ENCODE measurements around the gene SIRPA. TPM values are rescaled to one million over a fixed set of nuclear protein-coding genes. Genes with fewer than 3 reads are reported as not detected.
"Not testable (repeated sequence)": the region's sequence is repeated elsewhere in the genome, so short reads cannot be mapped to it uniquely, and the experiment has no call there.

Gene SIRPA
- polyA plus RNA-seq, 1 experiment, result 21.2 TPM

DNA sequence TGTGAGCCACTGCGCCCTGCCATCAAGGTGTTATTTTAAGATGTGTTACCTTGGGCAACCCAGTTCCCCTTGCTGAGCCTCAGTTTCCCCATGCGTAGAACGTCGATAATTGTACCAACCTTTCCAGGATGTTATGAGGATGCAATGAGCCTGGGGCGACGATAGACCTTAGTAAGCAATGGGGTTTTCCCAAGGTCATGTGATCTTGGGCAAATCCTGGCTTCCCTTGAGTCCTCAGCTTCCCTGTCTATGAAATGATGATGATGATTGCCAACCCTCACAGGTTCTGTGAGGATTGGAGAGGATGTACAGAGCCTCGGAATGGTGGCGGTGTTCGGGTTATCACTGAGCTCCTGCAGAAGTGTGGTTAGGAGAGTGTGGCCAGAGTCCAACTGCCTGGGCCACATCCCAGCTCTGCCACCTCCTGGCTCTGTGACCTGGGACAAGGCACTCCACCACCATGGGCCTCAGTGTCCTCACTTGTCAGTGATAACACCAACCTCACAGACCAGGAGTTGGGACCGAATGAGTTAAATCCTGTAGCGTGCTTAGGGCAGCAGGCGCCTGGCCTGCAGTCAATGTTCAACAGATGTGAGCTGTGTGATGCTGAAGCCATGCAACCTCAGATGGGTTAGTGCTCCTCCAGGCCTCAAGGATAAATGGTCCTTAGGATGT, 23.4 kb downstream of the SIRPA start:
- Histone ChIP-seq H3K4me3 (ENCODE audit: low read depth, low read length) (no peak overlapping the region), H3K27me3 (ENCODE audit: control insufficient read depth, insufficient read depth, low read length) (no peaks in the 10 kb centered on the region), H3K27ac (ENCODE audit: low read depth, low read length) (no peak overlapping the region), H3K9me3 (ENCODE audit: control insufficient read depth, insufficient read depth, low read length) (no peaks in the 10 kb centered on the region)
- ChIA-PET POLR2A (no interaction called here), CTCF (interaction anchor here (0.8 to 1.1 kb wide), 2 partner anchors 16 to 142 kb away, joined by 3 read pairs; no protein-coding TSS in a partner anchor)
- DNase-seq (ENCODE audit: low read depth, low spot score), result no peak
- TF ChIP-seq, protein P1, sequence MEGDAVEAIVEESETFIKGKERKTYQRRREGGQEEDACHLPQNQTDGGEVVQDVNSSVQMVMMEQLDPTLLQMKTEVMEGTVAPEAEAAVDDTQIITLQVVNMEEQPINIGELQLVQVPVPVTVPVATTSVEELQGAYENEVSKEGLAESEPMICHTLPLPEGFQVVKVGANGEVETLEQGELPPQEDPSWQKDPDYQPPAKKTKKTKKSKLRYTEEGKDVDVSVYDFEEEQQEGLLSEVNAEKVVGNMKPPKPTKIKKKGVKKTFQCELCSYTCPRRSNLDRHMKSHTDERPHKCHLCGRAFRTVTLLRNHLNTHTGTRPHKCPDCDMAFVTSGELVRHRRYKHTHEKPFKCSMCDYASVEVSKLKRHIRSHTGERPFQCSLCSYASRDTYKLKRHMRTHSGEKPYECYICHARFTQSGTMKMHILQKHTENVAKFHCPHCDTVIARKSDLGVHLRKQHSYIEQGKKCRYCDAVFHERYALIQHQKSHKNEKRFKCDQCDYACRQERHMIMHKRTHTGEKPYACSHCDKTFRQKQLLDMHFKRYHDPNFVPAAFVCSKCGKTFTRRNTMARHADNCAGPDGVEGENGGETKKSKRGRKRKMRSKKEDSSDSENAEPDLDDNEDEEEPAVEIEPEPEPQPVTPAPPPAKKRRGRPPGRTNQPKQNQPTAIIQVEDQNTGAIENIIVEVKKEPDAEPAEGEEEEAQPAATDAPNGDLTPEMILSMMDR (IDR thresholded peaks at IDR 0.05; ENCODE audit: low read depth, low read length), result no peak

DNA sequence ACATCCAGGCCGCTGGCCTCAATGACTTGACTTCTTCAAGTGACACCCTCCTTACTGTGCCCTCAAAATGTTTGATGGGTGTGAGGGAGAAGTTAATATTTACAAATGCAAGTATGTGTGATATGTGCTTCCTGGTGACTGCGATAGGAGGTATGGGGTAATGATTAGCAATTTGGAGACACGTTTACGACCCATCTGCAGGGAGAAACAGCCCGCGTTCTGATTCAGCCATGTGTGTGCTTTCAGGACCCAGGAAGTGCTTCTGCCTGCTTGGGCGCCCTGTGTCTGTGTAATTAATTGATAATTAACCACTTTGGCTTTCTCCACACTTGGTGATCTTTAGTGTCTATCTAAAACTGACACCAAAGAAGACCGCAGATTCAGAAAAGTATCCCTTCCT, 25.0 kb downstream of the SIRPA start:
- H3K4me3 ChIP-seq (ENCODE audit: low read depth, low read length), result no peak overlapping the region
- ChIA-PET CTCF (interaction anchor here (0.7 to 1.3 kb wide), 2 partner anchors 39 to 157 kb away, joined by 3 read pairs; no protein-coding TSS in a partner anchor), POLR2A (interaction anchor here (0.5 kb wide), 1 partner anchor 588 kb away, joined by 3 read pairs; no protein-coding TSS in a partner anchor)
- DNase-seq (ENCODE audit: low read depth, low spot score), result no peak
- no peak overlapping the region for H3K27ac ChIP-seq (ENCODE audit: low read depth, low read length)
- TF ChIP-seq, protein P1 (IDR thresholded peaks at IDR 0.05; ENCODE audit: low read depth, low read length), result no peak
- H3K9me3 ChIP-seq (ENCODE audit: control insufficient read depth, insufficient read depth, low read length), result no peaks in the 10 kb centered on the region
- H3K27me3 ChIP-seq (ENCODE audit: control insufficient read depth, insufficient read depth, low read length), result no peaks in the 10 kb centered on the region

DNA sequence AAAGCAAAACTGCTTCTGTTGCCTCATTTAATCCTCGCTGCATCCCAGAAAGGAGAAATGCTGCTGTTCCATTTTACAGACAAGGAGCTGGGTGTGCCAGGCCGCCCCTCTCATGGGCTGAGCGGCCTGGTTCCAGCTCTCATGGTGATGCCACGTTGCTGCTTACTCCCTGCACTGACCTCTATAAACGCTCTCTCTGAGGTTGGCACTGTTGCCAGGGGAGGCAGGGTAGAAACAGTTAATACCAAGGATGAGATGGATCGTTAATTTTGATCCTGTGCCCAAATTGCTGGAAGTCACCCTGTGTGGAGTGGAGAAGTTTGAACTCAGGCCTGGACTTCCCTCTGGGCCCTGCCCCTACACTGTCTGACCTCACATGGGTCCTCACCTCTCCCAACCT, 25.6 kb downstream of the SIRPA start:
- ChIA-PET POLR2A (no interaction called here), CTCF (interaction anchor here (1.3 kb wide), 1 partner anchor 157 kb away, joined by 3 read pairs; no protein-coding TSS in a partner anchor)
- Histone ChIP-seq H3K27me3 (ENCODE audit: control insufficient read depth, insufficient read depth, low read length) (no peaks in the 10 kb centered on the region), H3K27ac (ENCODE audit: low read depth, low read length) (no peak overlapping the region), H3K4me3 (ENCODE audit: low read depth, low read length) (no peak overlapping the region), H3K9me3 (ENCODE audit: control insufficient read depth, insufficient read depth, low read length) (no peaks in the 10 kb centered on the region)
- DNase-seq (ENCODE audit: low read depth, low spot score), result no peak
- TF ChIP-seq, protein P1 (IDR thresholded peaks at IDR 0.05; ENCODE audit: low read depth, low read length), result no peak

DNA sequence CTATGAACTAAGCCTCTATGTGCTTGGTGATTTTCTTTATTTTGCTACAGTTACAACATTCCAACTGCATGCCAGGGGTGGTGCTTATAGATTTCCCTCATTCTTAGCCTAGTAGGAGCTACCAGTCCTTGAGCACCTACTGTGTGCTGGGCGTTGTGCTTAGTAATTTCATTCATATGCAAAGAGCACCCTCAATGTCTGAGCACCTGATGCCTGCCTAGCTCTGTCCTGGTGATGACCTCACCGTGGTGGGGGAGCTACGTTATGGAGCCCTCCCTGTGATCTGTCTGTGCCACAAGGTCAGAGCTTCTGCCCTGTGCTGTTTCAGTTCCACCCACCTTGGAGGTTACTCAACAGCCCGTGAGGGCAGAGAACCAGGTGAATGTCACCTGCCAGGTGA, 26.8 kb downstream of the SIRPA start:
- H3K27me3 ChIP-seq (ENCODE audit: control insufficient read depth, insufficient read depth, low read length); DNase-seq (ENCODE audit: low read depth, low spot score); POLR2A ChIA-PET; CTCF ChIA-PET; H3K4me3 ChIP-seq (ENCODE audit: low read depth, low read length); H3K9me3 ChIP-seq (ENCODE audit: control insufficient read depth, insufficient read depth, low read length); H3K27ac ChIP-seq (ENCODE audit: low read depth, low read length): not testable (repeated sequence)

DNA sequence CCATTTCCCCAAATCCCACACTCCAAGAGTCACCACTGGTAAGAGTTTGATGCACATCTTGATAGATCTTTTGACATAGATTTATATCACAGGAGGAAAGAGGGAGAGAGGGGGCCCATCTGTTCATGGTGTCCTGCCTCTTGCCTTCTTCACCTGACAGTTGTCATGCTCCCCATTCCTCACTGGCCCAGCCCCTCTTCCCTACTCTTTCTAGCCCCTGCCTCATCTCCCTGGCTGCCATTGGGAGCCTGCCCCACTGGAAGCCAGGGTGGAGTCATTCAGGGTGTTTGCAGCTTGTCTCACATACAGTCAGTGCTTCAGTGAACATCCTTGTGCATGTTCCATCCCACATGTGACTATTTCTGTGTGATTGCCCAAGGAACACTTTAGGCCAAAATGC, 27.6 kb downstream of the SIRPA start:
- Histone ChIP-seq H3K9me3 (ENCODE audit: control insufficient read depth, insufficient read depth, low read length) (no peaks in the 10 kb centered on the region), H3K4me3 (ENCODE audit: low read depth, low read length) (no peak overlapping the region), H3K27ac (ENCODE audit: low read depth, low read length) (no peak overlapping the region), H3K27me3 (ENCODE audit: control insufficient read depth, insufficient read depth, low read length) (no peaks in the 10 kb centered on the region)
- TF ChIP-seq, protein P1 (IDR thresholded peaks at IDR 0.05; ENCODE audit: low read depth, low read length), result no peak
- ChIA-PET CTCF (no interaction called here), POLR2A (no interaction called here)
- DNase-seq (ENCODE audit: low read depth, low spot score), result no peak
